H1 (cell line): ENCODE results near the gene MMD. TPM values are rescaled to one million over a fixed set of nuclear protein-coding genes. Genes with fewer than 3 reads are reported as not detected.

Source experiments
- CTCF ChIA-PET: fragments of 300-600 bp; sonication (Branson Sonifier 250); formaldehyde crosslinking; loops from one replicate; lab custom pipeline; 2021; ENCODE audit not compliant: partially characterized antibody; lab: Charles Lee
- POLR2A ChIA-PET: fragments of 300-600 bp; sonication (Branson Sonifier 250); formaldehyde crosslinking; loops from one replicate; lab custom pipeline; 2021; ENCODE audit warnings: inconsistent platforms; ENCODE audit not compliant: partially characterized antibody; lab: Charles Lee
- DNase-seq, 2 experiments: peaks; one replicate each; pipeline versions ENCODE4 v3.0.0 to v3.0.0-alpha.2; 2010 to 2022; ENCODE audit warnings: low spot score in 2 of 2, low read depth in 1 of 2, mixed read lengths in 1 of 2
- FAIRE-seq: peaks from 2 replicates; lab custom pipeline; 2011; peaks lifted over from hg19 to GRCh38; lab: Jason Lieb, UNC
- H2AFZ ChIP-seq: 2 replicates; pipeline ENCODE4 v1.8.1; 2012; ENCODE audit warnings: low read length, inconsistent platforms
- H2AK5ac ChIP-seq: 2 replicates; pipeline ENCODE4 v1.6.1; 2013; ENCODE audit warnings: low read depth, low read length
- H2BK120ac ChIP-seq: replicated peaks from 2 replicates; pipeline ENCODE3; 2013; ENCODE audit warnings: low read depth, low read length, inconsistent platforms
- H2BK12ac ChIP-seq: 2 replicates; pipeline ENCODE4 v1.6.1; 2013; ENCODE audit warnings: low read depth, low read length
- H2BK15ac ChIP-seq: 2 replicates; pipeline ENCODE4 v1.6.1; 2013; ENCODE audit warnings: low read length
- H2BK20ac ChIP-seq: 2 replicates; pipeline ENCODE4 v1.6.1; 2013; ENCODE audit warnings: low read length
- H2BK5ac ChIP-seq: 2 replicates; pipeline ENCODE4 v1.6.1; 2013; ENCODE audit warnings: low read depth, low read length
- H3K14ac ChIP-seq: 2 replicates; pipeline ENCODE4 v1.6.1; 2013; ENCODE audit warnings: inconsistent platforms; ENCODE audit not compliant: insufficient read length
- H3K18ac ChIP-seq: 2 replicates; pipeline ENCODE4 v1.6.1; 2013; ENCODE audit warnings: low read length; ENCODE audit errors: extremely low read depth
- H3K23ac ChIP-seq: 2 replicates; pipeline ENCODE4 v1.6.1; 2013; ENCODE audit warnings: inconsistent platforms; ENCODE audit not compliant: insufficient read length
- H3K23me2 ChIP-seq: 2 replicates; pipeline ENCODE4 v1.6.1; 2013; ENCODE audit warnings: low read depth, low read length
- H3K27ac ChIP-seq: 2 replicates; pipeline ENCODE4 v1.6.1; 2011; ENCODE audit warnings: low read depth, low read length, inconsistent platforms
- H3K27me3 ChIP-seq, 4 experiments: replicated peaks in 1 of 4; 1 replicate in 1 of 4; 2 replicates in 3 of 4; pipeline versions ENCODE4 v1.6.1 to v1.8.1; 2011 to 2013; ENCODE audit warnings: low read length in 3 of 4, mild to moderate bottlenecking in 3 of 4, inconsistent platforms in 2 of 4, mixed read lengths in 2 of 4, moderate library complexity in 1 of 4; ENCODE audit not compliant: control insufficient read depth in 3 of 4, insufficient read depth in 3 of 4; ENCODE audit errors: extremely low read depth in 1 of 4
- H3K36me3 ChIP-seq, 4 experiments: 2 replicates each; pipeline versions ENCODE4 v1.6.1 to v1.8.1; 2011 to 2013; ENCODE audit warnings: mild to moderate bottlenecking in 4 of 4, low read length in 3 of 4, moderate library complexity in 2 of 4, control low read depth in 1 of 4, inconsistent platforms in 1 of 4; ENCODE audit not compliant: insufficient read depth in 4 of 4, control insufficient read depth in 2 of 4
- H3K4ac ChIP-seq: replicated peaks from 2 replicates; pipeline ENCODE3; 2013; ENCODE audit warnings: low read length, low read depth, mixed read lengths, inconsistent platforms; ENCODE audit not compliant: insufficient read length
- H3K4me1 ChIP-seq, 4 experiments: replicated peaks in 1 of 4; 1 replicate in 1 of 4; 2 replicates in 3 of 4; pipeline versions ENCODE4 v1.6.1 to v1.8.1; 2011 to 2013; ENCODE audit warnings: low read length in 3 of 4, inconsistent platforms in 2 of 4, mixed read lengths in 1 of 4; ENCODE audit not compliant: insufficient read depth in 4 of 4, control insufficient read depth in 3 of 4
- H3K4me2 ChIP-seq, 2 experiments: 2 replicates each; pipeline versions ENCODE4 v1.6.1 to v1.8.1; 2011 to 2013; ENCODE audit warnings: low read depth in 2 of 2, low read length in 2 of 2, control low read depth in 1 of 2, inconsistent platforms in 1 of 2, mild to moderate bottlenecking in 1 of 2; ENCODE audit not compliant: insufficient read depth in 1 of 2
- H3K4me3 ChIP-seq, 4 experiments: fragments of 200-600, 300-600 bp in 1 of 4; sonication (generic), shearing (Covaris generic), sonication (Bioruptor Twin) in 1 of 4; 2 replicates each; pipeline versions ENCODE4 v1.5.1 to v1.8.1; 2011 to 2016; ENCODE audit warnings: low read length in 4 of 4, low read depth in 3 of 4, control low read depth in 2 of 4, inconsistent platforms in 2 of 4, mild to moderate bottlenecking in 2 of 4, mixed read lengths in 1 of 4, moderate library complexity in 1 of 4; ENCODE audit not compliant: insufficient read depth in 2 of 4; ENCODE audit errors: extremely low read depth in 1 of 4
- H3K56ac ChIP-seq: replicated peaks from 2 replicates; pipeline ENCODE3; 2013; ENCODE audit warnings: low read depth, mild to moderate bottlenecking, mixed read lengths, low read length, inconsistent platforms; ENCODE audit not compliant: insufficient read length
- H3K79me1 ChIP-seq: 2 replicates; pipeline ENCODE4 v1.6.1; 2013; ENCODE audit warnings: low read depth, low read length, control low read depth
- H3K79me2 ChIP-seq, 2 experiments: 2 replicates each; pipeline versions ENCODE4 v1.6.1 to v1.8.1; 2012 to 2013; ENCODE audit warnings: low read length in 2 of 2, mild to moderate bottlenecking in 2 of 2, inconsistent platforms in 1 of 2; ENCODE audit not compliant: insufficient read depth in 2 of 2, control insufficient read depth in 1 of 2
- H3K9ac ChIP-seq, 4 experiments: replicated peaks in 1 of 4; 1 replicate in 1 of 4; 2 replicates in 3 of 4; pipeline versions ENCODE4 v1.6.1 to v1.8.1; 2011 to 2013; ENCODE audit warnings: low read depth in 3 of 4, low read length in 3 of 4, control low read depth in 2 of 4, mild to moderate bottlenecking in 2 of 4, moderate library complexity in 2 of 4, inconsistent platforms in 1 of 4; ENCODE audit errors: extremely low read depth in 1 of 4
- H3K9me3 ChIP-seq, 2 experiments: 2 replicates each; pipeline versions ENCODE4 v1.6.1 to v1.8.1; 2012 to 2013; ENCODE audit warnings: mild to moderate bottlenecking in 2 of 2, moderate library complexity in 2 of 2, control low read depth in 1 of 2, inconsistent platforms in 1 of 2, low read depth in 1 of 2, low read length in 1 of 2, mixed read lengths in 1 of 2; ENCODE audit not compliant: insufficient read depth in 2 of 2
- H4K20me1 ChIP-seq, 2 experiments: replicated peaks in 1 of 2; 2 replicates each; pipeline versions ENCODE3 to v1.8.1; 2011 to 2013; ENCODE audit warnings: inconsistent platforms in 2 of 2, low read length in 2 of 2, mild to moderate bottlenecking in 1 of 2; ENCODE audit not compliant: insufficient read depth in 2 of 2, control insufficient read depth in 1 of 2
- H4K5ac ChIP-seq: 2 replicates; pipeline ENCODE4 v1.6.1; 2013; ENCODE audit warnings: low read length, low read depth, mixed read lengths, inconsistent platforms; ENCODE audit not compliant: insufficient read length
- H4K8ac ChIP-seq: 2 replicates; pipeline ENCODE4 v1.8.0; 2013; ENCODE audit warnings: mild to moderate bottlenecking, moderate library complexity, low read length, inconsistent platforms; ENCODE audit not compliant: insufficient read depth; ENCODE audit errors: extremely low read depth
- H4K91ac ChIP-seq: replicated peaks from 2 replicates; pipeline ENCODE3; 2013; ENCODE audit warnings: low read length, mixed read lengths, inconsistent platforms; ENCODE audit not compliant: insufficient read length
- BACH1 ChIP-seq: IDR thresholded peaks from 2 replicates; pipeline ENCODE4 v1.6.1; 2012; ENCODE audit warnings: low read length, improper control_type of control experiment
- JUN ChIP-seq: IDR thresholded peaks from 2 replicates; pipeline ENCODE4 v1.6.1; 2011; ENCODE audit warnings: low read depth, mild to moderate bottlenecking, improper control_type of control experiment, low read length
- PHF8 ChIP-seq: fragments of 200-600 bp; sonication (generic); conservative IDR thresholded peaks from 2 replicates; pipeline ENCODE4 v1.7.1; 2012; ENCODE audit warnings: low read depth, mild to moderate bottlenecking, inconsistent platforms, low read length, moderate library complexity
- POLR2A ChIP-seq, 2 experiments: IDR thresholded peaks; 1 replicate in 1 of 2; 2 replicates in 1 of 2; pipeline ENCODE4 v1.6.1; 2011; ENCODE audit warnings: low read depth in 2 of 2, low read length in 2 of 2, mild to moderate bottlenecking in 2 of 2; ENCODE audit errors: control extremely low read depth in 1 of 2
- POU5F1 ChIP-seq: IDR thresholded peaks from 2 replicates; pipeline ENCODE4 v1.6.1; 2011; ENCODE audit warnings: low read depth, mild to moderate bottlenecking, low read length, moderate library complexity
- RAD21 ChIP-seq, 2 experiments: IDR thresholded peaks in 1 of 2; conservative IDR thresholded peaks in 1 of 2; 2 replicates each; pipeline ENCODE4 v1.6.1; 2011; ENCODE audit warnings: low read depth in 2 of 2, low read length in 2 of 2, improper control_type of control experiment in 1 of 2, inconsistent platforms in 1 of 2, mild to moderate bottlenecking in 1 of 2, moderate library complexity in 1 of 2
- RFX5 ChIP-seq: IDR thresholded peaks from 2 replicates; pipeline ENCODE4 v1.6.1; 2011; ENCODE audit warnings: low read depth, low read length, improper control_type of control experiment, borderline replicate concordance
- TAF1 ChIP-seq: IDR thresholded peaks from 2 replicates; pipeline ENCODE4 v1.6.1; 2011; ENCODE audit warnings: mild to moderate bottlenecking, low read depth, low read length
- YY1 ChIP-seq: IDR thresholded peaks from 2 replicates; pipeline ENCODE4 v1.6.1; 2011; ENCODE audit warnings: low read depth, mild to moderate bottlenecking, low read length
- ZNF274 ChIP-seq: IDR thresholded peaks from 2 replicates; pipeline ENCODE4 v1.7.0; 2012; ENCODE audit warnings: low read length, borderline replicate concordance; ENCODE audit errors: extremely low read depth
- WGBS, 2 experiments: shearing (Covaris generic) in 1 of 2; methylation state at CpG; one replicate each; pipeline versions ENCODE4 v1.1.6 to v1.1.7; 2013 to 2015; ENCODE audit warnings: low lambda C conversion rate in 2 of 2, mixed read lengths in 2 of 2, inconsistent platforms in 1 of 2, low coverage in 1 of 2, missing lambda C conversion rate in 1 of 2; ENCODE audit not compliant: insufficient replicate concordance in 2 of 2, insufficient coverage in 1 of 2, insufficient read length in 1 of 2; ENCODE audit errors: extremely low coverage in 1 of 2, missing lambda C conversion rate in 1 of 2; 5-methylcytosine and 5-hydroxymethylcytosine counted together
- polyA plus RNA-seq, 7 experiments: library from polyadenylated mRNA; depleted of rRNA in 3 of 7; stranded (reverse) in 5 of 7; unstranded in 2 of 7; fragments of >200 nt in 5 of 7; fragments of 200-250 nt in 2 of 7; gene quantifications; 1 replicate in 5 of 7; 2 replicates in 1 of 7; 4 replicates in 1 of 7; pipeline versions ENCODE4 v1.2.1 to v1.2.3, GENCODE V29; 2011 to 2013; ENCODE audit warnings: missing spikeins in 2 of 7, mixed read lengths in 2 of 7
- total RNA-seq: library from RNA; stranded (reverse); fragmentation: NEBNext Ultra II Directional; extraction: Animal tissue kit (Norgen Biotek cat#: 25700); gene quantifications from 2 replicates; pipeline ENCODE4 v1.2.1, GENCODE V29; 2021
- TF ChIP-seq, protein P1 (sequence below): IDR thresholded peaks from 2 replicates; pipeline ENCODE4 v1.6.1; 2012; ENCODE audit warnings: inconsistent platforms

The MMD gene
- total and polyA plus RNA-seq, 2 of the 8 experiments (the other 6 are each of a cell fraction or from before 2014, with no cell fraction given): 28.2 to 37.8 TPM

DNA sequence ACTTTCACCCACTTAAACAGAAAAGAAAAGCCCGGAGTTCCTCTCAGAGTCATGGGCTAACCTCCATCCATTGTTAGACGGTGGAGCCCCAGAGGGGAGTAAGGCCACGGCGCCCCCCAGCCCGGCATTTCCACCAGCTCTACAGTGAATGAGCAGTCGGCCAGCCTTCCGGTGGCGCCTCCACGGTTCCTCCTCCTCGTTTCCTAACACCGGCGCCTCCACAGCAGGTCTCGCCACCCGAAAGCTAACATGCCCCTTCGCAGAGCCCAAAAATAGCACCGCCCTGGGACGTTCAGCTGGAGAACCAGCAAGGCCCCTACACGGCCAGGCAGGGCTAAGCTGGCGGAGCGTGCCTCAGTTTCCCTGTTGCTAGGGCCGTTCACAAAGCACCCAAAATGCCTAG lies 858 bp downstream of the MMD start:
- H3K23ac ChIP-seq: no peak overlapping the region
- H3K4me2 ChIP-seq: peak overlapping the region; percentile 75 to 94
- H2BK120ac ChIP-seq: no peak overlapping the region
- peaks cover 3 to 7% (median 5%) of the 10 kb centered on the region in 4 experiments; a peak in 5 of 7 replicates for H3K4me1 ChIP-seq
- H3K79me2 ChIP-seq: peaks cover 18 to 52% of the 10 kb centered on the region in 2 experiments
- no peaks in the 10 kb centered on the region for H3K9me3 ChIP-seq
- no peak overlapping the region for H2AK5ac ChIP-seq
- no peak overlapping the region; the same call in 1 of the 2 replicates for H3K27ac ChIP-seq
- peak overlapping the region; percentile 10 for H4K91ac ChIP-seq
- H3K4me3 ChIP-seq: peak overlapping the region; percentile 91 to 96 (median 92)
- FAIRE-seq: no peak
- no peak overlapping the region for H2BK12ac ChIP-seq
- DNase-seq: peak in 1 of 2 experiments; percentile 56
- H2AFZ ChIP-seq: no peak overlapping the region; the same call in 1 of the 2 replicates
- no peak overlapping the region for H2BK20ac ChIP-seq
- H2BK5ac ChIP-seq: peak overlapping the region; percentile 18; the same call in 1 of the 2 replicates
- H3K23me2 ChIP-seq: peaks cover 8% of the 10 kb centered on the region
- peaks cover 0 to 7% of the 10 kb centered on the region in 2 experiments for H4K20me1 ChIP-seq
- no peak overlapping the region for H3K14ac ChIP-seq
- no peaks in the 10 kb centered on the region; a peak in 1 of 7 replicates for H3K27me3 ChIP-seq
- TF ChIP-seq ZNF274 (no peak), RAD21 (IDR thresholded peaks at IDR 0.05 in 1 of 2, conservative IDR thresholded peaks at IDR 0.05 in 1 of 2; ENCODE audit: low read depth in 2 of 2, low read length in 2 of 2) (no peak), POU5F1 (no peak), YY1 (no peak), RFX5 (no peak), BACH1 (no peak), PHF8 (peak; percentile 20; the same call in 1 of the 2 replicates), POLR2A (IDR thresholded peaks at IDR 0.05; ENCODE audit: control extremely low read depth in 1 of 2, low read depth in 2 of 2, low read length in 2 of 2) (no peak; a peak in 1 of 3 replicates), TAF1 (peak; percentile 41; the same call in 1 of the 2 replicates), JUN (no peak)
- TF ChIP-seq, protein P1, sequence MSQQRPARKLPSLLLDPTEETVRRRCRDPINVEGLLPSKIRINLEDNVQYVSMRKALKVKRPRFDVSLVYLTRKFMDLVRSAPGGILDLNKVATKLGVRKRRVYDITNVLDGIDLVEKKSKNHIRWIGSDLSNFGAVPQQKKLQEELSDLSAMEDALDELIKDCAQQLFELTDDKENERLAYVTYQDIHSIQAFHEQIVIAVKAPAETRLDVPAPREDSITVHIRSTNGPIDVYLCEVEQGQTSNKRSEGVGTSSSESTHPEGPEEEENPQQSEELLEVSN: no peak
- H3K79me1 ChIP-seq: peaks cover 6% of the 10 kb centered on the region
- H4K8ac ChIP-seq: no peak overlapping the region
- H3K56ac ChIP-seq: no peak overlapping the region
- no peaks in the 10 kb centered on the region; a peak in 2 of 8 replicates for H3K36me3 ChIP-seq
- H3K4ac ChIP-seq: peak overlapping the region; percentile 69
- H3K9ac ChIP-seq: peak overlapping the region in 3 of 4 experiments; percentile 56 to 80 (median 70); a peak in 6 of 7 replicates
- H3K18ac ChIP-seq: no peak overlapping the region
- peak overlapping the region; percentile 40 for H4K5ac ChIP-seq
- 1% methylated on average over 18 of the region's 21 CpGs; no CpG with 5 or more reads in 1 of the 2 experiments for WGBS, 2 experiments
- POLR2A ChIA-PET: interaction anchor here (0.9 to 1.5 kb wide), 4 partner anchors 10 to 72 kb away, joined by 3 to 7 read pairs (median 3); no protein-coding TSS in a partner anchor
- H2BK15ac ChIP-seq: no peak overlapping the region
- CTCF ChIA-PET: interaction anchor here (0.8 to 1.3 kb wide), 2 partner anchors 14 to 22 kb away, joined by 3 read pairs; no protein-coding TSS in a partner anchor
